Endothelial cell of umbilical vein (primary cell): ENCODE measurements around the gene SLC66A2. TPM values are rescaled to one million over a fixed set of nuclear protein-coding genes. Genes with fewer than 3 reads are reported as not detected.

Source experiments
- BruUV-seq: library from RNA; stranded (reverse); fragments of 400-500 nt; replicated peaks from 2 replicates; lab custom pipeline; 2021; lab: Mats Ljungman, UMichigan
- CTCF ChIA-PET: fragments of 300-600, 350-600 bp; sonication (Branson Sonifier 250); formaldehyde crosslinking; loops from one replicate; lab custom pipeline; 2021; ENCODE audit warnings: antibody characterized with exemption, inconsistent platforms; lab: Charles Lee
- POLR2A ChIA-PET: fragments of 300-600, 350-600 bp; sonication (Branson Sonifier 250); formaldehyde crosslinking; loops from one replicate; lab custom pipeline; 2021; ENCODE audit warnings: antibody characterized with exemption, inconsistent platforms; lab: Charles Lee
- DNase-seq: peaks from one replicate; pipeline ENCODE4 v3.0.0-alpha.2; 2011; ENCODE audit warnings: low read depth, low spot score
- FAIRE-seq: peaks from 2 replicates; lab custom pipeline; 2011; peaks lifted over from hg19 to GRCh38; lab: Jason Lieb, UNC
- H2AFZ ChIP-seq: 2 replicates; pipeline ENCODE4 v1.6.0; 2012; ENCODE audit warnings: low read depth, low read length, control low read depth, inconsistent platforms
- H3K27ac ChIP-seq: 2 replicates; pipeline ENCODE4 v1.5.1; 2011; ENCODE audit warnings: low read depth, mild to moderate bottlenecking, control low read depth, low read length, moderate library complexity; ENCODE audit not compliant: insufficient read depth
- H3K27me3 ChIP-seq, 2 experiments: 2 replicates each; pipeline versions ENCODE4 v1.6.0 to v1.6.1; 2011; ENCODE audit warnings: low read length in 2 of 2, mixed read lengths in 1 of 2; ENCODE audit not compliant: control insufficient read depth in 2 of 2, insufficient read depth in 2 of 2
- H3K36me3 ChIP-seq, 2 experiments: 2 replicates in 1 of 2; 3 replicates in 1 of 2; pipeline ENCODE4 v1.5.1; 2011; ENCODE audit warnings: low read length in 2 of 2, mild to moderate bottlenecking in 1 of 2, moderate library complexity in 1 of 2; ENCODE audit not compliant: control insufficient read depth in 2 of 2, insufficient read depth in 2 of 2; ENCODE audit errors: extremely low read depth in 1 of 2
- H3K4me1 ChIP-seq: 3 replicates; pipeline ENCODE4 v1.5.1; 2011; ENCODE audit warnings: mild to moderate bottlenecking, low read length; ENCODE audit not compliant: control insufficient read depth, insufficient read depth; ENCODE audit errors: extremely low read depth
- H3K4me2 ChIP-seq: 2 replicates; pipeline ENCODE4 v1.6.1; 2011; ENCODE audit warnings: low read length, control low read depth, mixed read lengths; ENCODE audit not compliant: insufficient read depth
- H3K4me3 ChIP-seq, 3 experiments: fragments of 200-600 bp in 1 of 3; sonication (generic), shearing (Covaris generic) in 1 of 3; replicated peaks in 1 of 3; 2 replicates each; pipeline ENCODE4 v1.5.1; 2011 to 2016; ENCODE audit warnings: control low read depth in 3 of 3, low read length in 3 of 3, mild to moderate bottlenecking in 2 of 3, inconsistent platforms in 1 of 3, low read depth in 1 of 3, moderate library complexity in 1 of 3; ENCODE audit not compliant: insufficient read depth in 1 of 3
- H3K79me2 ChIP-seq: 2 replicates; pipeline ENCODE4 v1.6.0; 2012; ENCODE audit warnings: low read length, inconsistent platforms; ENCODE audit not compliant: control insufficient read depth, insufficient read depth
- H3K9ac ChIP-seq: replicated peaks from 2 replicates; pipeline ENCODE3; 2011; ENCODE audit warnings: low read length, control low read depth; ENCODE audit not compliant: insufficient read depth; ENCODE audit errors: extremely low read depth
- H3K9me1 ChIP-seq: replicated peaks from 3 replicates; pipeline ENCODE4 v1.6.0; 2011; ENCODE audit warnings: mild to moderate bottlenecking, low read length; ENCODE audit not compliant: control insufficient read depth, insufficient read depth; ENCODE audit errors: extremely low read depth
- H3K9me3 ChIP-seq: replicated peaks from 2 replicates; pipeline ENCODE4 v1.5.1; 2012; ENCODE audit warnings: low read length, inconsistent platforms; ENCODE audit not compliant: control insufficient read depth, insufficient read depth
- H4K20me1 ChIP-seq: replicated peaks from 2 replicates; pipeline ENCODE3; 2011; ENCODE audit warnings: mild to moderate bottlenecking, low read length; ENCODE audit not compliant: control insufficient read depth, insufficient read depth; ENCODE audit errors: extremely low read depth
- CTCF ChIP-seq, 2 donors: IDR thresholded peaks; 1 replicate in 1 of 2; 2 replicates in 1 of 2; pipeline ENCODE4 v1.5.1; 2011; ENCODE audit warnings: low read length in 2 of 2, mild to moderate bottlenecking in 2 of 2, moderate library complexity in 2 of 2, control low read depth in 1 of 2, inconsistent platforms in 1 of 2, low read depth in 1 of 2; ENCODE audit not compliant: insufficient read depth in 1 of 2; ENCODE audit errors: extremely low read depth in 1 of 2
- EZH2 ChIP-seq: IDR thresholded peaks from 2 replicates; pipeline ENCODE4 v1.6.1; 2012; ENCODE audit warnings: borderline replicate concordance, low read depth, mild to moderate bottlenecking, moderate library complexity, low read length, inconsistent platforms; ENCODE audit not compliant: severe bottlenecking
- FOS ChIP-seq: IDR thresholded peaks from 2 replicates; pipeline ENCODE4 v1.6.1; 2011; ENCODE audit warnings: mild to moderate bottlenecking, low read length, moderate library complexity, borderline replicate concordance; ENCODE audit not compliant: insufficient read depth
- GATA2 ChIP-seq: IDR thresholded peaks from 2 replicates; pipeline ENCODE4 v1.7.0; 2011; ENCODE audit warnings: low read depth, mild to moderate bottlenecking, moderate library complexity, mixed read lengths, low read length; ENCODE audit not compliant: insufficient read length, insufficient read depth
- JUN ChIP-seq: IDR thresholded peaks from 2 replicates; pipeline ENCODE4 v1.6.1; 2011; ENCODE audit warnings: borderline replicate concordance, low read depth; ENCODE audit not compliant: insufficient read length, insufficient read depth
- MAX ChIP-seq: IDR thresholded peaks from 2 replicates; pipeline ENCODE4 v1.6.1; 2011; ENCODE audit not compliant: insufficient read depth, insufficient read length
- MYC ChIP-seq: IDR thresholded peaks from one replicate; pipeline ENCODE4 v1.6.1; 2011; ENCODE audit warnings: mild to moderate bottlenecking, low read depth, low read length
- POLR2A ChIP-seq: IDR thresholded peaks from 2 replicates; pipeline ENCODE4 v1.6.1; 2012; ENCODE audit warnings: low read depth, mild to moderate bottlenecking, control low read depth, low read length
- POLR2AphosphoS5 ChIP-seq: IDR thresholded peaks from 2 replicates; pipeline ENCODE4 v1.6.1; 2012; ENCODE audit warnings: low read depth, mild to moderate bottlenecking, control low read depth, low read length, moderate library complexity; ENCODE audit not compliant: insufficient read depth
- dilution Hi-C: fragments of 300-500 bp; cut with MboI; formaldehyde crosslinking; loops from one replicate; pipeline ENCODE4 v1.15.0; 2019; ENCODE audit warnings: low sequenced_read_pairs; ENCODE audit not compliant: extremely low pct_ligation_motif_present
- intact Hi-C: fragments of 100-400 bp; cut with micrococcal nuclease; formaldehyde crosslinking; loops from one replicate; pipeline ENCODE4 v1.10.0; 2022
- polyA plus RNA-seq, 4 experiments: library from polyadenylated mRNA; depleted of rRNA in 3 of 4; stranded (reverse) in 3 of 4; unstranded in 1 of 4; fragments of >200 nt; gene quantifications; 2 replicates each; pipeline versions ENCODE4 v1.2.1 to v1.2.3, GENCODE V29; 2011 to 2012; ENCODE audit warnings: missing spikeins in 1 of 4
- total RNA-seq: library from RNA; stranded (reverse); gene quantifications from 2 replicates; pipeline ENCODE4 v1.2.3, GENCODE V29; 2021

The SLC66A2 gene
- total and polyA plus RNA-seq, 2 donors (not counting 3 experiments of a cell fraction or from before 2014, with no cell fraction given), result 32.5 to 37.1 TPM

- CTCF ChIA-PET, result no interaction called here
- Histone ChIP-seq H3K36me3 (peaks cover 0 to 16% of the 10 kb centered on the region in 2 experiments), H2AFZ (no peak overlapping the region), H3K27ac (no peak overlapping the region), H3K4me2 (no peak overlapping the region), H3K9me3 (no peaks in the 10 kb centered on the region), H3K4me3 (no peak overlapping the region), H3K79me2 (peaks cover 31% of the 10 kb centered on the region), H3K9me1 (no peaks in the 10 kb centered on the region), H3K27me3 (no peaks in the 10 kb centered on the region), H3K4me1 (no peaks in the 10 kb centered on the region), H3K9ac (no peak overlapping the region), H4K20me1 (no peaks in the 10 kb centered on the region)
- POLR2A ChIA-PET, result no interaction called here
- intact Hi-C loops (no loop called here), dilution Hi-C loops (no loop called here)
- TF ChIP-seq POLR2AphosphoS5 (no peak), CTCF (IDR thresholded peaks at IDR 0.05; ENCODE audit: extremely low read depth in 1 of 2, insufficient read depth in 1 of 2, low read depth in 1 of 2, low read length in 2 of 2) (no peak), MAX (no peak), FOS (no peak), JUN (no peak), GATA2 (no peak), POLR2A (no peak), EZH2 (no peak), MYC (no peak)
- DNase-seq (no peak), FAIRE-seq (no peak)
- BruUV-seq, result no TSS peak
Observed at GRCh38 chr18:79971211-79971952, 19.9 kb upstream of the SLC66A2 start.
